Natural killer cell treated with Interleukin-12 subunit alpha and Interleukin-12 subunit beta and Interleukin-15 and Interleukin-18, amount 100 ng/mL, for 72 hours (primary cell): ENCODE data around the gene FGB. TPM values are rescaled to one million over a fixed set of nuclear protein-coding genes. Genes with fewer than 3 reads are reported as not detected.

Source experiments
- ATAC-seq, 2 donors: fragments of 150-1000 bp; cut with Tn5 transposase in 1 of 2; sonication (Bioruptor Pico), chemical (Tn5 transposase) in 1 of 2; 2 replicates each; pipeline ENCODE4 v1.10.0; 2021
- DNase-seq: peaks from one replicate; pipeline ENCODE4 v3.0.0; 2022; ENCODE audit warnings: low spot score
- H3K27ac Mint-ChIP-seq, 2 donors: 1 replicate in 1 of 2; 2 replicates in 1 of 2; pipeline ENCODE4 v1.8.0; 2022; ENCODE audit warnings: mixed read lengths in 2 of 2, mild to moderate bottlenecking in 1 of 2, moderate library complexity in 1 of 2
- H3K27me3 Mint-ChIP-seq, 2 donors: 1 replicate in 1 of 2; 2 replicates in 1 of 2; pipeline ENCODE4 v1.8.0; 2022; ENCODE audit warnings: mixed read lengths in 2 of 2
- H3K36me3 Mint-ChIP-seq: one replicate; pipeline ENCODE4 v1.8.0; 2022; ENCODE audit warnings: mixed read lengths
- H3K4me1 Mint-ChIP-seq, 2 donors: 1 replicate in 1 of 2; 2 replicates in 1 of 2; pipeline ENCODE4 v1.8.0; 2022; ENCODE audit warnings: low read depth in 2 of 2, mixed read lengths in 2 of 2, mild to moderate bottlenecking in 1 of 2
- H3K4me3 Mint-ChIP-seq: one replicate; pipeline ENCODE4 v1.8.0; 2022; ENCODE audit warnings: mixed read lengths
- H3K9me3 Mint-ChIP-seq: 2 replicates; pipeline ENCODE4 v1.8.0; 2022; ENCODE audit warnings: mixed read lengths
- total RNA-seq, 2 donors: library from RNA; stranded (reverse); gene quantifications; one replicate each; pipeline ENCODE4 v1.2.3, GENCODE V29; 2022

FGB gene
- total RNA-seq, 2 donors from 2014 or later, result not detected

DNA sequence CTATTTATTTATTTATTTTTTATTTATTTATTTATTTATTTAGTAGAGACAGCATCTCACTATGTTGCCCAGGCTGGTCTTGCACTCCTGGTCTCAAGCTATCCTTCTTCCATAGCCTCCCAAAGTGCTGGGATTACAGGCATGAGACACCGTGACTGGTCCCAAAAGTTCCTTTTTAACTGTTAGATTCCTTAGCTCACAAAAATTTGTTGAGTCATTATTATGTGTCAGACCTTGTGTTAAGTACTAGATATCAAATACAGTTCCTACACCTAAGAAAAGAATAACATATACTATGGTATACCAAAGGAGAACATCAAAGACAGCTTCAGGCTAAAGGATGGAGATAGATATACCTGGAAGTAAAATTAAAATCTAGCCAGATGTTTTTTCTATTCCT lies 16.1 kb downstream of the FGB start:
- Mint-ChIP-seq H3K9me3 (no peaks in the 10 kb centered on the region), H3K4me1 (no peaks in the 10 kb centered on the region), H3K27me3 (peaks cover 10 to 26% of the 10 kb centered on the region in 2 donors), H3K27ac (no peak overlapping the region), H3K4me3 (no peak overlapping the region), H3K36me3 (no peaks in the 10 kb centered on the region)
- ATAC-seq, result no peak
- DNase-seq, result no peak

DNA sequence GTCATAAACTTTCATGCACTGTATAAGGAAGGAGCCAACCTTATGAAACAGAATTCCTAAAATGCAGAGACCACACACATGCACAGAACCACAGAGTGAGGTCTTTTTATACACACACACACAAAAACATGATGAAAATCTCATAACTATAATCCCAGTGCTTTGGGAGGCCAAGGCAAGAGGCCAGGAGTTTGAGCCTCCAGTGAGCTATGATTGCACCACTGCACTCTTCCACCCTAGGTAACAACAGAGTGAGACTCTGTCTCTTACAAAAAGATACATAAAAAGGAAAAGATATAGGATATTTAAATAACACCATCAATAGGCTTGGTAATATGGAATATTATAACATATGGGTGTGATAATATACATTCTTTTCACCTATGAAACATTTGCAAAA lies 17.1 kb downstream of the FGB start:
- ATAC-seq (no peak), DNase-seq (no peak)
- Mint-ChIP-seq H3K27me3 (peaks cover 10 to 26% of the 10 kb centered on the region in 2 donors), H3K4me3 (no peak overlapping the region), H3K4me1 (no peaks in the 10 kb centered on the region), H3K9me3 (no peaks in the 10 kb centered on the region), H3K27ac (no peak overlapping the region), H3K36me3 (no peaks in the 10 kb centered on the region)

DNA sequence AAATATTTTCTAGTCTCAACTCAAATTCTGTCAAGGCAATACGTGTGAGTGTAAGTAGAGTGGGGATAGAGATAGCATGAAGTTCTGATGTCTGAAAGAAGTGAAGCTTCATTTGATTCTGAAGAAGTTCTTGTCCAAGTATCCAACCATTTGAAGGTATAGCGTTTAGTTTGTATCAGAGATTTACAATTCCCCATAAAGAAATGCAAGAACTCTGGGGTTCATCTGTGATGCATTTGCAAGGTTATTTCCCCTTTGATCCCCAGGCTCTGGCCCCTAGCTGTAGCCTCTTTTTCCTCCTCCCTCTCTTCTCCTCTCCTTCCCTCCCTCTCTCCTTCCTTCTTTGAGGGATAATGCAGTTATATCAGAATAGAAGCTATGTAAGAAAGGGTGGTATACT lies 19.9 kb downstream of the FGB start:
- no peaks in the 10 kb centered on the region for H3K9me3 Mint-ChIP-seq
- no peaks in the 10 kb centered on the region for H3K4me1 Mint-ChIP-seq
- no peaks in the 10 kb centered on the region for H3K36me3 Mint-ChIP-seq
- no peak overlapping the region for H3K27ac Mint-ChIP-seq
- H3K27me3 Mint-ChIP-seq, result peaks cover 14 to 27% of the 10 kb centered on the region in 2 donors
- ATAC-seq, result no peak
- no peak overlapping the region for H3K4me3 Mint-ChIP-seq
- DNase-seq, result no peak

DNA sequence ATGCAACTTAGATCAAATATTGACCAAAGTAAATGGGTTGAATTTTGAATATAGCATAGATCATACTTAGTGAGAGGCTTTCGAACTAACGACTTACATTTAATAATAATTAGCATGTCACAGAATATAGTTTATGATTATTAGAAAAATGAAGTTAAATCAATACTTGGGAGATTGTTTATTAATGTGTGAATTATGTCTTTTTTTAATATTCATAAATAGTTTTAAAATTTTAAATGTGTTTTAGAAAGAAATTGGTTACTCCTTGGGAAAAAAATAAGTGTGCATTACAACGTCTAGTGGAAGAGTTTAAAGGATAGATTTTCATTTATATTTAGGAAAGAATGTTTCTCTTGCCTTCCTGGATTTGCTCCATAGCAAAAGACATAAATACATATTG lies 20.4 kb downstream of the FGB start:
- ATAC-seq (no peak), DNase-seq (no peak)
- Mint-ChIP-seq H3K9me3 (no peaks in the 10 kb centered on the region), H3K27me3 (peaks cover 14 to 28% of the 10 kb centered on the region in 2 donors), H3K4me1 (no peaks in the 10 kb centered on the region), H3K36me3 (no peaks in the 10 kb centered on the region), H3K4me3 (no peak overlapping the region), H3K27ac (no peak overlapping the region)

DNA sequence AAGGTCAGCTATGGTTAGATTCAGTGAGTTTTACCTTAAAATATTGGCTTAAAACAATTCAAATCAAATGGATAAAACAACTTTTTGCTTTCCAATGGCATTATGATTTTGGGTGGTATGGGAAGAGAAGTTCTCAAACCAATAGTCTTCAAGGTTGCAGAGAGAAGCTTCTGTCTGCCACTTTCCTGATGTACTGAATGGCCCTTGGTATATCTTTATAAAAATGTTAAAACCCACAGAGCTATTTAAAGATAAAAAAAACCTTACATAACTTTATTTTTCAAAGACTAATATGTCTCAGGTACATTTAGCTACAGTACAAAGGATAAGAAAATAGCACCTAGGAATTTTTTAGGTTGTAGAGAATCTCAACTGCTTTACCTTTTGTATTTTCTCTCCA lies 20.9 kb downstream of the FGB start:
- H3K36me3 Mint-ChIP-seq, result no peaks in the 10 kb centered on the region
- no peak overlapping the region for H3K4me3 Mint-ChIP-seq
- no peaks in the 10 kb centered on the region for H3K4me1 Mint-ChIP-seq
- no peak overlapping the region for H3K27ac Mint-ChIP-seq
- ATAC-seq (no peak), DNase-seq (no peak)
- H3K9me3 Mint-ChIP-seq, result no peaks in the 10 kb centered on the region
- H3K27me3 Mint-ChIP-seq, result peaks cover 14 to 28% of the 10 kb centered on the region in 2 donors

- DNase-seq (no peak), ATAC-seq (peak in 1 of 2 donors; percentile 40)
- Mint-ChIP-seq H3K4me1 (no peaks in the 10 kb centered on the region), H3K27ac (no peak overlapping the region), H3K9me3 (no peaks in the 10 kb centered on the region), H3K27me3 (peaks cover 13 to 27% of the 10 kb centered on the region in 2 donors), H3K36me3 (no peaks in the 10 kb centered on the region), H3K4me3 (no peak overlapping the region)
Observed at GRCh38 chr4:154584259-154584658, 21.4 kb downstream of the FGB start.

DNA sequence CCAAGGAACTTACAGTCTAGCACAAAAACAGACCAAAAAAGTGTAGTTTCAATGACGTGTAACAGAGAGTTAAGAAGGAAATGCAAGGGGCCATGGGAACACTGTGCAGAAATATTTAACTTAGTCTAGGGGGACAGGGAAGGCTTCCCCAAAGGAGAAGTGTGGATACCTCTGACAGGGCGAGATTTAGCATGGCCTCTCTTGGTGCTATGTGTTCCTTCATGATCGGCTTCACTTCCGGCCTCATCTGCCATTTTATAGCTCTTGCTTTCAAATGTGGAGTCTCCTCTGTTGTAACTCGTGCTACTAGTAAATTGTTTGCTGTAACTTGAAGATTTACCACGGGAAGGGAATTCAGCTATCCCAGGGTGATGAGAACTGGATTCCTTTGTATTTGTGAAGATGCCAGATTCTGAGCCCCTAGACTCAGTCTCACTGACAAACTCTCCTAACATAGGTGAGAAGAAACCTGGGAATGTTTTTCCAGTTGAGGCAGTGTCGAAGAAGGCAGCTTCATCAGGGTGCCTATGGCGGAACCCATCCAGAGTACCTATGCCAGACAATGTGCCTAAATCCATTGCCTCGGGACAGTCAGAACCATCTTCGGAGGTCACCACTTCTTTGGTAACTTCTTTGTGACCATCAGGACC lies 22.7 kb downstream of the FGB start:
- H3K27me3 Mint-ChIP-seq, result peaks cover 17 to 29% of the 10 kb centered on the region in 2 donors
- no peak for ATAC-seq
- H3K36me3 Mint-ChIP-seq, result no peaks in the 10 kb centered on the region
- no peaks in the 10 kb centered on the region for H3K9me3 Mint-ChIP-seq
- DNase-seq, result no peak
- H3K4me3 Mint-ChIP-seq, result no peak overlapping the region
- no peak overlapping the region for H3K27ac Mint-ChIP-seq
- H3K4me1 Mint-ChIP-seq, result no peaks in the 10 kb centered on the region

DNA sequence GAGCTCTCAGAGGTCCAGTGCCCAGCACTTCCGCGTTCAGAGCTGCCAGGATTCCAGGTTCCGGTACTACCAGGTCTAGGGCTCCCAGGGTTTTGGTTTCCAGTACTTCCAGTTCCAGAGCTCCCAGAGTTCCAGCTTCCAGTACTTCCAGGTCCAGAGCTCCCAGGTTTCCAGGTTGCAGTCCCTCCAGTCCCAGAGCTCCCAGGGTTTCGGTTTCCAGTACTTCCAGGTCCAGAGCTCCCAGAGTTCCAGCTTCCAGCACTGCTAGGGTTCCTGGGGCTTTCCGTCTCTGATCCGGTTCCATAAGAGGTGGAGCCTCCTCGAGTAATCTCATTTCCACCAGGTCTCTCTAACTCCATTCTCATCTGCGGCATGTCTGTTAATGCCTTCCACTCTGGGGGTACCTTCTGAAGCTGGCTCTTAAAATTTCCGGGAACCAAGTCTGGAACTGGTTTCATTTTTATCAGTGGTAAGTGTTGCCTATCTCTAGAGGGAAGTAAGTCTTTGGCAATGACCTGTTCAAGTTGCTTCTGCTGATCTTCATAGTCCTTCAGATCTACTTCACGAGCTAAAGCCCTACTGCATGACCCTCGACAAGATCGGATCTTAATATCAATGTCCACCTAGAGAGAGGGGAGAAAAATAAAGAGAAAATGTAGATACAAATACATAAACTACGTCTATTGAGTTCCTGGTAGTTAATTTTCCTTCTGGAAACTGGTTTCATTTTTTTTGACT lies 23.7 kb downstream of the FGB start:
- no peaks in the 10 kb centered on the region for H3K36me3 Mint-ChIP-seq
- peaks cover 17 to 29% of the 10 kb centered on the region in 2 donors for H3K27me3 Mint-ChIP-seq
- H3K4me1 Mint-ChIP-seq, result no peaks in the 10 kb centered on the region
- no peak for ATAC-seq
- DNase-seq, result no peak
- no peak overlapping the region for H3K4me3 Mint-ChIP-seq
- no peaks in the 10 kb centered on the region for H3K9me3 Mint-ChIP-seq
- no peak overlapping the region for H3K27ac Mint-ChIP-seq

DNA sequence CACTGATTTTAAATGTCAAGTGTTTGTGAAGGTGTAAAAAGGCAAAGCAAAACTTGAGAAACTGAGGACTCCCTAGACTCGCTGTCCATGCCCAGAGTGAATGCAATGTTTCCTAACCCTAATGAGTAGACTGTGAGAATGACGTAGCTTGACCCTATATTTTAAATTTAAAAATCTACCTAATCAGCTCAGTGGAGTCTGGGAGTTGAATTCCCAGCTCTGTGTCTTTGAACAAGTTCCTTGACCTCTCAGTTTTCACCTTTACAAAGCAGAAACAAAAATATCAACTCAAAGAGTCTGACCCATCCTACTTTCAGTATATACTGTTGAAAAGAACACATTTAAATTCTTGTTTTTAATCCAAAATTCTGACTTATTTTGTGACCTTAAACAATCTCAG lies 25.4 kb downstream of the FGB start:
- ATAC-seq (no peak), DNase-seq (no peak)
- Mint-ChIP-seq H3K36me3 (no peaks in the 10 kb centered on the region), H3K27me3 (peaks cover 14 to 22% of the 10 kb centered on the region in 2 donors), H3K4me1 (no peaks in the 10 kb centered on the region), H3K4me3 (no peak overlapping the region), H3K9me3 (no peaks in the 10 kb centered on the region), H3K27ac (no peak overlapping the region)

GRCh38 chr4:154589296-154590197 lies 26.7 kb downstream of the FGB start:
- Mint-ChIP-seq H3K9me3 (no peaks in the 10 kb centered on the region), H3K27ac (no peak overlapping the region), H3K27me3 (peaks cover 14 to 22% of the 10 kb centered on the region in 2 donors), H3K4me3 (no peak overlapping the region), H3K4me1 (no peaks in the 10 kb centered on the region), H3K36me3 (no peaks in the 10 kb centered on the region)
- no peak for ATAC-seq
- DNase-seq, result no peak

DNA sequence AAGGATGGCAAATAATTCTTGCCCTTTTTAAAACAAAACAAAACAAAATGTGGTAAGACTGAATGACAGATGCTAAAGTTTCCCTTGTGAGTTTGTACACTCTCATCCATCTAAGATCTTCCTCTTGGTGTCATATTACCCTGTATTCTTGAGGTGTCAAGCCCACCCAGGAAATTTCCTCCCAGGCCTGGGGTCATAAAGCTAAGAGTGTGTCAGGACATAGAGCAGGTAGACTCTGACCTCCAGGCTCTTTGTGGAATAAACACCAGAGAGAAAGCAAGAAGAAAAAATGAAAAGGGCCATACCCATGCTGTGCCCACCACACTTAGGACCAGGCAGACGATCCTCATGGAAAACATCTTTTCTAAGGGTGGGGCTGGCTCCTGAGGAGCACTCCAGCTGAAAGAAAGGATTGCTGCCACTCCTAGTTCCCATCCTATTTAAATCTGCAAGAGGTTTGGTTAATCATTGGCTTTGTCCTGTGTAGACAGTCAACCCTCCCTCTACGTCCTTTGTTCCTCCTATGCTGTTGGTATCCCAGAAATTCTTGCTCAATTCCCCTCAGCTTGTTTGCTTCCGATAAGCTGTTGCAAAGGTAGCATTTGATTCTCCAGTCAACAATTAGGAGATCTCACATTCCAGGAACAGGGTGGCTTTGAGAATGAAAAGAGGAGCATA lies 27.7 kb downstream of the FGB start, which contains the start of gene FGA:
Gene FGA (minus strand): TSS at position 414 of the 678 bp plus-strand sequence. CDS start 55 bp downstream, at position 359.
- no peak within 1 kb of the TSS for H3K4me3 Mint-ChIP-seq
- no peaks in the 10 kb centered on the region for H3K9me3 Mint-ChIP-seq
- DNase-seq, result no peak
- peaks cover 14 to 22% of the 10 kb centered on the region in 2 donors for H3K27me3 Mint-ChIP-seq
- H3K27ac Mint-ChIP-seq, result no peak within 1 kb of the TSS
- no peaks in the 10 kb centered on the region for H3K36me3 Mint-ChIP-seq
- H3K4me1 Mint-ChIP-seq, result no peaks in the 10 kb centered on the region
- ATAC-seq, result no peak

DNA sequence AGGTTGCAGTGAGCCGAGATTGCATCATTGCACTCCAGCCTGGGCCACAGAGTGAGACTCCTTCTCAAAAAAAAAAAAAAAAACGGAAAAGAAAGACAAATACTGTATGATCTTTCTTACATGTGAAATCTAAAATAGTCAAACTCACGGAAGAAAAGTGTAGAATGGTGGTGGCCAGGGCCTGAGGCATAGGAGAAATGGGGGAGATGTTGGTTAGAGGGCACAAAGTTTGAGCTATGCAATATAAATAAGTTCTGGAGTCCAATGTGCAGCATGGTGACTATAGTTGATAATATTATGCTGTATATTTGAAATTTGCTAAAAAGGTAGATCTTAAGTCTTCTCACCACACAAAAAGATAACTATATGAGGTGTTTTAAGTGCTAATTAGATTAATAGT lies 29.1 kb downstream of the FGB start:
- H3K27ac Mint-ChIP-seq, result no peak overlapping the region
- no peaks in the 10 kb centered on the region for H3K4me1 Mint-ChIP-seq
- H3K27me3 Mint-ChIP-seq, result peaks cover 10 to 22% of the 10 kb centered on the region in 2 donors
- ATAC-seq, result no peak
- DNase-seq, result no peak
- no peak overlapping the region for H3K4me3 Mint-ChIP-seq
- no peaks in the 10 kb centered on the region for H3K9me3 Mint-ChIP-seq
- H3K36me3 Mint-ChIP-seq, result no peaks in the 10 kb centered on the region

GRCh38 chr4:154593868-154594267 lies 31.1 kb downstream of the FGB start:
- ATAC-seq (no peak), DNase-seq (no peak)
- H3K27ac Mint-ChIP-seq, result no peak overlapping the region
- H3K4me3 Mint-ChIP-seq, result no peak overlapping the region
- H3K36me3 Mint-ChIP-seq, result no peaks in the 10 kb centered on the region
- peaks cover 14 to 20% of the 10 kb centered on the region in 2 donors for H3K27me3 Mint-ChIP-seq
- no peaks in the 10 kb centered on the region for H3K9me3 Mint-ChIP-seq
- no peaks in the 10 kb centered on the region for H3K4me1 Mint-ChIP-seq
